CD14-positive monocyte (primary cell): ENCODE data around the gene RECQL5. TPM values are rescaled to one million over a fixed set of nuclear protein-coding genes. Genes with fewer than 3 reads are reported as not detected.
A peak's percentile ranks its signal among the peaks of the same experiment; 100 is the strongest.

Source experiments
- DNase-seq, 3 donors: peaks; one replicate each; pipeline ENCODE4 v3.0.0-alpha.2; 2011 to 2022
- H2AFZ ChIP-seq: 2 replicates; pipeline ENCODE4 v1.6.0; 2012; ENCODE audit warnings: mild to moderate bottlenecking, low read depth, low read length, inconsistent platforms; ENCODE audit not compliant: insufficient read depth, poor library complexity, severe bottlenecking
- H3K27ac ChIP-seq, 2 donors: 1 replicate in 1 of 2; 2 replicates in 1 of 2; pipeline ENCODE4 v1.5.1; 2012 to 2013; ENCODE audit warnings: low read length in 2 of 2, control low read depth in 1 of 2, inconsistent platforms in 1 of 2, low read depth in 1 of 2, mild to moderate bottlenecking in 1 of 2
- H3K27me3 ChIP-seq, 2 donors: one replicate each; pipeline versions ENCODE4 v1.6.0 to v1.6.1; 2011 to 2013; ENCODE audit warnings: low read length in 2 of 2; ENCODE audit not compliant: control insufficient read depth in 2 of 2, insufficient read depth in 2 of 2
- H3K36me3 ChIP-seq, 2 donors: replicated peaks in 1 of 2; 1 replicate in 1 of 2; 2 replicates in 1 of 2; pipeline versions ENCODE4 v1.5.1 to v1.6.1; 2012 to 2013; ENCODE audit warnings: low read length in 2 of 2, control low read depth in 1 of 2, inconsistent platforms in 1 of 2, mild to moderate bottlenecking in 1 of 2; ENCODE audit not compliant: insufficient read depth in 2 of 2, control insufficient read depth in 1 of 2
- H3K4me1 ChIP-seq, 2 donors: 1 replicate in 1 of 2; 2 replicates in 1 of 2; pipeline versions ENCODE4 v1.5.1 to v1.6.1; 2012 to 2013; ENCODE audit warnings: low read length in 2 of 2, control low read depth in 1 of 2, inconsistent platforms in 1 of 2, mild to moderate bottlenecking in 1 of 2, moderate library complexity in 1 of 2; ENCODE audit not compliant: insufficient read depth in 2 of 2, control insufficient read depth in 1 of 2
- H3K4me2 ChIP-seq: replicated peaks from 2 replicates; pipeline ENCODE3; 2012; ENCODE audit warnings: low read length, moderate library complexity, mild to moderate bottlenecking; ENCODE audit not compliant: poor library complexity, severe bottlenecking; ENCODE audit errors: extremely low read depth
- H3K4me3 ChIP-seq, 3 experiments: fragments of 200-600 bp in 1 of 3; sonication (generic) in 1 of 3; replicated peaks in 1 of 3; 1 replicate in 2 of 3; 2 replicates in 1 of 3; pipeline ENCODE4 v1.5.1; 2011 to 2013; ENCODE audit warnings: low read length in 3 of 3, mild to moderate bottlenecking in 3 of 3, control low read depth in 2 of 3, low read depth in 2 of 3, inconsistent platforms in 1 of 3, moderate library complexity in 1 of 3
- H3K79me2 ChIP-seq: 2 replicates; pipeline ENCODE4 v1.6.0; 2012; ENCODE audit warnings: mild to moderate bottlenecking, control low read depth, inconsistent platforms, low read length, moderate library complexity; ENCODE audit not compliant: insufficient read depth
- H3K9ac ChIP-seq: 2 replicates; pipeline ENCODE4 v1.6.0; 2017; ENCODE audit warnings: low read length, mild to moderate bottlenecking; ENCODE audit not compliant: insufficient read depth, poor library complexity, severe bottlenecking
- H3K9me3 ChIP-seq, 2 donors: replicated peaks in 1 of 2; 1 replicate in 1 of 2; 2 replicates in 1 of 2; pipeline versions ENCODE4 v1.5.1 to v1.6.1; 2012 to 2013; ENCODE audit warnings: low read length in 2 of 2, control low read depth in 1 of 2; ENCODE audit not compliant: control insufficient read depth in 1 of 2, insufficient read depth in 1 of 2
- H4K20me1 ChIP-seq: 2 replicates; pipeline ENCODE4 v1.6.0; 2012; ENCODE audit warnings: mild to moderate bottlenecking, low read length, control low read depth, moderate library complexity; ENCODE audit not compliant: insufficient read depth
- H3K27ac Mint-ChIP-seq, 7 donors: one replicate each; pipeline ENCODE4 v1.8.0; 2020; ENCODE audit warnings: mild to moderate bottlenecking in 7 of 7, mixed read lengths in 7 of 7, moderate library complexity in 6 of 7, inconsistent platforms in 2 of 7
- H3K27me3 Mint-ChIP-seq, 3 donors: one replicate each; pipeline ENCODE4 v1.8.0; 2021 to 2022; ENCODE audit warnings: low read depth in 3 of 3, mild to moderate bottlenecking in 3 of 3, mixed read lengths in 3 of 3, moderate library complexity in 3 of 3, inconsistent platforms in 1 of 3
- H3K36me3 Mint-ChIP-seq, 2 donors: one replicate each; pipeline ENCODE4 v1.8.0; 2020; ENCODE audit warnings: mixed read lengths in 2 of 2, inconsistent platforms in 1 of 2, mild to moderate bottlenecking in 1 of 2
- H3K4me1 Mint-ChIP-seq: one replicate; pipeline ENCODE4 v1.8.0; 2020; ENCODE audit warnings: mild to moderate bottlenecking, mixed read lengths
- H3K4me3 Mint-ChIP-seq, 2 donors: one replicate each; pipeline ENCODE4 v1.8.0; 2020; ENCODE audit warnings: mild to moderate bottlenecking in 2 of 2, mixed read lengths in 2 of 2, moderate library complexity in 1 of 2
- H3K9me3 Mint-ChIP-seq, 7 donors: one replicate each; pipeline ENCODE4 v1.8.0; 2020 to 2022; ENCODE audit warnings: mixed read lengths in 7 of 7, mild to moderate bottlenecking in 6 of 7, moderate library complexity in 6 of 7, inconsistent platforms in 2 of 7
- WGBS: methylation state at CpG from one replicate; pipeline ENCODE4 v1.1.5; 2013; ENCODE audit warnings: missing lambda C conversion rate; ENCODE audit not compliant: insufficient coverage; 5-methylcytosine and 5-hydroxymethylcytosine counted together
- intact Hi-C, 2 donors: fragments of 100-400 bp; cut with micrococcal nuclease; formaldehyde crosslinking; loops; one replicate each; pipeline versions ENCODE4 v1.15.0 to v1.15.1; 2023
- polyA plus RNA-seq, 3 donors: library from polyadenylated mRNA; depleted of rRNA in 1 of 3; unstranded in 2 of 3; stranded (reverse) in 1 of 3; fragments of 300-500 nt in 2 of 3; fragments of >200 nt in 1 of 3; fragmentation: Illumina TruSeq in 2 of 3; gene quantifications; 1 replicate in 2 of 3; 2 replicates in 1 of 3; pipeline ENCODE4 v1.2.3, GENCODE V29; 2012 to 2021
- TF ChIP-seq, protein P1 (sequence below): fragments of 200-600 bp; IDR thresholded peaks from one replicate; pipeline ENCODE4 v1.8.0; 2022; ENCODE audit warnings: antibody characterized with exemption, mild to moderate bottlenecking

RECQL5 gene
- polyA plus RNA-seq, 3 donors = 3.1 to 27.7 (median 4.4) TPM

DNA sequence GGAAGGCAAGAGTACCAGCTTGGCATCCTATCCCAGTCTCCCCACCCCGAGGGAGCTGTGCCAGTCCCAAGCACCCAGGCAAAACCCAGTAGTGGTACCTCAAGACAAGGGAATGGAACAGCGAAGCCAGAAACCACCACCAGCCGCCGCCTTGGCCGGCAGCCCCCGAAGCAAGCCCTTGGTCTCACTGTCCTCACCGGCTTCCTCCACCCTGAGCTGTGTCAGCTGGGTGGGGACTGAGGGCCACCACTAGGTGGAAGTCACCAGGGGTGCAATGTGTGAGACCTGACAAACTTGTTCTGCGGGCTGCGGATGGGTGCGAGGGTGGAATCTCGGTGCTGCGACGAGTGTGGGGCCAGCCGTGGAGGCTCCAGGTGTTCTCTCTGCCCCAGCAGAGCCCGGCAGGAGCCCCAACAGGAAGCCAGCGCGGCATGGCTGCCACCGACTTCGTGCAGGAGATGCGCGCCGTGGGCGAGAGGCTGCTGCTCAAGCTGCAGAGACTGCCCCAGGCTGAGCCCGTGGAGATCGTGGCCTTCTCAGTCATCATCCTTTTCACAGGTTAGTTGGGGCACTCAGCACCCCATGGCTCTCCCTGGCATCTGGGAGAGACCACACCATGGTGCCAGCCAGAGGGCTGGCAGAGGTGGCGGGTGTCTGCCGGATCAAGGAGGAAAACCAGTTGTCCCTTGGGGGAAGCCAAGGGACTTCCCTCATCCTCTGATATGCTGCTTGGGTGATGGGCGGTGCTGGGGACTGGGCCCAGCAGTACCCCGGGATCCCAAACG, 27.0 kb downstream of the RECQL5 start:
- Histone ChIP-seq H3K9me3 (no peaks in the 10 kb centered on the region), H3K27ac (no peak overlapping the region), H3K9ac (no peak overlapping the region), H2AFZ (no peak overlapping the region), H3K4me1 (peaks cover 0 to 5% of the 10 kb centered on the region in 2 donors), H3K79me2 (no peaks in the 10 kb centered on the region), H3K36me3 (peaks cover 14 to 44% of the 10 kb centered on the region in 2 donors), H3K4me2 (no peak overlapping the region), H3K4me3 (no peak overlapping the region), H4K20me1 (no peaks in the 10 kb centered on the region), H3K27me3 (no peaks in the 10 kb centered on the region)
- H3K4me1 Mint-ChIP-seq = peaks cover 8% of the 10 kb centered on the region
- 94% methylated on average over 29 of the region's 30 CpGs for WGBS
- no peak overlapping the region for H3K4me3 Mint-ChIP-seq
- H3K27ac Mint-ChIP-seq = no peak overlapping the region
- DNase-seq = no peak
- peaks cover 22 to 40% of the 10 kb centered on the region in 2 donors for H3K36me3 Mint-ChIP-seq
- H3K9me3 Mint-ChIP-seq = peaks cover 0 to 2% (median 0%) of the 10 kb centered on the region in 7 donors
- H3K27me3 Mint-ChIP-seq = peaks cover 0 to 2% (median 0%) of the 10 kb centered on the region in 3 donors
- TF ChIP-seq, protein P1, sequence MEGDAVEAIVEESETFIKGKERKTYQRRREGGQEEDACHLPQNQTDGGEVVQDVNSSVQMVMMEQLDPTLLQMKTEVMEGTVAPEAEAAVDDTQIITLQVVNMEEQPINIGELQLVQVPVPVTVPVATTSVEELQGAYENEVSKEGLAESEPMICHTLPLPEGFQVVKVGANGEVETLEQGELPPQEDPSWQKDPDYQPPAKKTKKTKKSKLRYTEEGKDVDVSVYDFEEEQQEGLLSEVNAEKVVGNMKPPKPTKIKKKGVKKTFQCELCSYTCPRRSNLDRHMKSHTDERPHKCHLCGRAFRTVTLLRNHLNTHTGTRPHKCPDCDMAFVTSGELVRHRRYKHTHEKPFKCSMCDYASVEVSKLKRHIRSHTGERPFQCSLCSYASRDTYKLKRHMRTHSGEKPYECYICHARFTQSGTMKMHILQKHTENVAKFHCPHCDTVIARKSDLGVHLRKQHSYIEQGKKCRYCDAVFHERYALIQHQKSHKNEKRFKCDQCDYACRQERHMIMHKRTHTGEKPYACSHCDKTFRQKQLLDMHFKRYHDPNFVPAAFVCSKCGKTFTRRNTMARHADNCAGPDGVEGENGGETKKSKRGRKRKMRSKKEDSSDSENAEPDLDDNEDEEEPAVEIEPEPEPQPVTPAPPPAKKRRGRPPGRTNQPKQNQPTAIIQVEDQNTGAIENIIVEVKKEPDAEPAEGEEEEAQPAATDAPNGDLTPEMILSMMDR = no peak
- intact Hi-C loops = no loop called here

GRCh38 chr17:75639327-75639726, 27.6 kb downstream of the RECQL5 start:
- Mint-ChIP-seq H3K4me1 (peaks cover 8% of the 10 kb centered on the region), H3K9me3 (peaks cover 0 to 2% (median 0%) of the 10 kb centered on the region in 7 donors), H3K27me3 (peaks cover 0 to 2% (median 0%) of the 10 kb centered on the region in 3 donors), H3K27ac (peak overlapping the region in 1 of 7 donors; percentile 45), H3K4me3 (no peak overlapping the region), H3K36me3 (peaks cover 23 to 37% of the 10 kb centered on the region in 2 donors)
- intact Hi-C loops = no loop called here
- TF ChIP-seq, protein P1 = no peak
- H3K4me3 ChIP-seq = no peak overlapping the region
- H3K27me3 ChIP-seq = no peaks in the 10 kb centered on the region
- H3K4me2 ChIP-seq = no peak overlapping the region
- H3K36me3 ChIP-seq = peaks cover 14 to 44% of the 10 kb centered on the region in 2 donors
- no peaks in the 10 kb centered on the region for H3K9me3 ChIP-seq
- H4K20me1 ChIP-seq = no peaks in the 10 kb centered on the region
- WGBS = no CpG with 5 or more reads among the region's 3 CpGs
- no peak overlapping the region for H2AFZ ChIP-seq
- peaks cover 0 to 5% of the 10 kb centered on the region in 2 donors for H3K4me1 ChIP-seq
- no peaks in the 10 kb centered on the region for H3K79me2 ChIP-seq
- no peak for DNase-seq
- H3K27ac ChIP-seq = no peak overlapping the region
- H3K9ac ChIP-seq = no peak overlapping the region
